GM06990 (cell line): ENCODE measurements around the gene SNX12.

Source experiments
- DNase-seq: peaks from one replicate; pipeline ENCODE4 v3.0.0-alpha.2; 2011; ENCODE audit not compliant: insufficient read length; ENCODE audit errors: extremely low read depth
- H3K27me3 ChIP-seq: replicated peaks from 2 replicates; pipeline ENCODE4 v1.6.0; 2011; ENCODE audit warnings: low read length; ENCODE audit not compliant: control insufficient read depth, insufficient read depth
- H3K36me3 ChIP-seq: 2 replicates; pipeline ENCODE4 v1.5.1; 2011; ENCODE audit warnings: low read length; ENCODE audit not compliant: control insufficient read depth, insufficient read depth
- H3K4me3 ChIP-seq: replicated peaks from 2 replicates; pipeline ENCODE4 v1.5.1; 2011; ENCODE audit warnings: low read depth, mild to moderate bottlenecking, control low read depth, low read length
- TF ChIP-seq, protein P1 (sequence below): IDR thresholded peaks from 2 replicates; pipeline ENCODE4 v1.5.1; 2011; ENCODE audit warnings: low read length, control low read depth, mild to moderate bottlenecking, inconsistent platforms; ENCODE audit not compliant: insufficient read depth, poor library complexity, severe bottlenecking

Gene SNX12

DNA sequence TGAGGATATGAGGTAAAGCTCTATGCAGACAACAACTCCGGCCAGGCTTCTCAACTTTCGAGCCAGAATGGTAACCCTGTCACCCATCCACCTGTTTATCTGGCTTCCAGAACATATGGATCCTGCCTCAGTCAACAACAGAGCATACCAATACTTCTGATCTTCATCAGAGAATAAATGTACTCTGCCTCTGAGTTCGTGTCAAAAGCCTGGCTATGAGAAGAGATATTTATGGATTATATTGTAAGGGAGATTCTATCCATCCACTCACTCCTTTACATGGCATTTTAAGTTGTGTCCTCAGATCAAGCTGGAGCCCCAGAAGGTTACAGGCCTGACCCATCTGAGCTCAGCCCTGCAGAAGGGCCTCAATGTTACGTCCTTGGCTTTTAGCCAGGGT, 17.8 kb upstream of the SNX12 start:
- Histone ChIP-seq H3K4me3 (no peak overlapping the region), H3K27me3 (no peaks in the 10 kb centered on the region), H3K36me3 (no peaks in the 10 kb centered on the region)
- no peak for DNase-seq
- TF ChIP-seq, protein P1, sequence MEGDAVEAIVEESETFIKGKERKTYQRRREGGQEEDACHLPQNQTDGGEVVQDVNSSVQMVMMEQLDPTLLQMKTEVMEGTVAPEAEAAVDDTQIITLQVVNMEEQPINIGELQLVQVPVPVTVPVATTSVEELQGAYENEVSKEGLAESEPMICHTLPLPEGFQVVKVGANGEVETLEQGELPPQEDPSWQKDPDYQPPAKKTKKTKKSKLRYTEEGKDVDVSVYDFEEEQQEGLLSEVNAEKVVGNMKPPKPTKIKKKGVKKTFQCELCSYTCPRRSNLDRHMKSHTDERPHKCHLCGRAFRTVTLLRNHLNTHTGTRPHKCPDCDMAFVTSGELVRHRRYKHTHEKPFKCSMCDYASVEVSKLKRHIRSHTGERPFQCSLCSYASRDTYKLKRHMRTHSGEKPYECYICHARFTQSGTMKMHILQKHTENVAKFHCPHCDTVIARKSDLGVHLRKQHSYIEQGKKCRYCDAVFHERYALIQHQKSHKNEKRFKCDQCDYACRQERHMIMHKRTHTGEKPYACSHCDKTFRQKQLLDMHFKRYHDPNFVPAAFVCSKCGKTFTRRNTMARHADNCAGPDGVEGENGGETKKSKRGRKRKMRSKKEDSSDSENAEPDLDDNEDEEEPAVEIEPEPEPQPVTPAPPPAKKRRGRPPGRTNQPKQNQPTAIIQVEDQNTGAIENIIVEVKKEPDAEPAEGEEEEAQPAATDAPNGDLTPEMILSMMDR, result no peak

- Histone ChIP-seq H3K4me3 (no peak overlapping the region), H3K27me3 (no peaks in the 10 kb centered on the region), H3K36me3 (no peaks in the 10 kb centered on the region)
- no peak for DNase-seq
- TF ChIP-seq, protein P1, result no peak
These were observed 14.7 kb upstream of the SNX12 start for GRCh38 chrX:71082822-71083221.

- H3K36me3 ChIP-seq, result no peaks in the 10 kb centered on the region
- H3K27me3 ChIP-seq, result no peaks in the 10 kb centered on the region
- no peak for DNase-seq
- H3K4me3 ChIP-seq, result no peak overlapping the region
- TF ChIP-seq, protein P1, result no peak
These were observed 14.1 kb upstream of the SNX12 start for GRCh38 chrX:71082124-71082647.

DNA sequence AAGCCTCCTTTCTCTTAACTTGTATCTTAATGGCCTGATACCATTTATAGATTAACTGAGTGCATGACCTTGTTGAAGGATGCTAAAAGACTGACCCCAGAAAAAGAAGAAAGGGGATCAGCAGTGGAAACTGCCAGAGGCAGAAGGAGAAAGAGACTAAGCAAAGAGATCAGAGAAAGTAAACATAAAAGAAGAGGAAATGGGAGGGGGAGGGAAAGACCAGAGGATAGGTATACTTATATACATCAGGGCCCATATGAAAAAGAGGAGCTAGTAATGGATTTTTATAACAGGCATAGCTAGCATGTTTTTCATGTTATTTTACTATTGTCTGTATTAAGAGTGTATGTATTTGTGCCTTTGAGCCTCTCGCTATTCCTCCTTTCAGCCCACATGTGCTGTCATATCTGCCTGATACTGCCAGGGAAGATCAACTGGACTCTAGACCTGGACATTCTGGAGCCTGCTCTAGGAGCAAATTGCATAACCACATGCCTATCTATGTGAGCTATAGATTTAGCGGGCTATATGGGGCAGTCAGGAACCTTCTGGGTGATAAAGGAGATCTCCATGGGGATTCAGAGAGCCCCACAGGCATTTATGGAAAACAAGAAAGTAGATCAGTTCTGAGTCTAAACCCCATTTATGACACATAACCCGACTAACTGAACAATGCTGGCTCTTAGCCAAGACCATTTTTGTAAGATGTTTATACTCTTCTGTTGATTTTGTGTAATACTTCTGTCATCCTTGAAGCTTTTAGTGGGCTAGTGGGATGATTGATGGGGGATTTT, 13.4 kb upstream of the SNX12 start:
- Histone ChIP-seq H3K36me3 (no peaks in the 10 kb centered on the region), H3K27me3 (no peaks in the 10 kb centered on the region), H3K4me3 (no peak overlapping the region)
- TF ChIP-seq, protein P1, result no peak
- DNase-seq, result no peak

- no peaks in the 10 kb centered on the region for H3K36me3 ChIP-seq
- H3K27me3 ChIP-seq, result no peaks in the 10 kb centered on the region
- no peak for DNase-seq
- no peak overlapping the region for H3K4me3 ChIP-seq
- TF ChIP-seq, protein P1, result no peak
These were observed 2.4 kb upstream of the SNX12 start for GRCh38 chrX:71070531-71070930.
